Fibroblast of the aortic adventitia (primary cell): Measurements from ENCODE around the gene ZMIZ1. TPM values are rescaled to one million over a fixed set of nuclear protein-coding genes. Genes with fewer than 3 reads are reported as not detected.

Experiments
- DNase-seq: peaks from one replicate; pipeline ENCODE4 v3.0.0-alpha.2; 2010; ENCODE audit warnings: low read depth
- H3K4me3 ChIP-seq: 2 replicates; pipeline ENCODE4 v1.5.1; 2011; ENCODE audit warnings: low read depth, mild to moderate bottlenecking, control low read depth, low read length, moderate library complexity
- total RNA-seq: library from RNA; depleted of rRNA; stranded (reverse); fragments of >200 nt; gene quantifications from 2 replicates; pipeline ENCODE4 v1.2.3, GENCODE V29; 2012; ENCODE audit warnings: low replicate concordance
- TF ChIP-seq, protein P1 (sequence below): IDR thresholded peaks from 2 replicates; pipeline ENCODE4 v1.5.1; 2011; ENCODE audit warnings: mild to moderate bottlenecking, low read length, control low read depth, inconsistent platforms; ENCODE audit not compliant: insufficient read depth

The ZMIZ1 gene
- total RNA-seq, 1 donor: 28.1 TPM

GRCh38 chr10:79203833-79204232 is 135.1 kb downstream of the ZMIZ1 start:
- no peak for DNase-seq
- H3K4me3 ChIP-seq: no peak overlapping the region
- TF ChIP-seq, protein P1, sequence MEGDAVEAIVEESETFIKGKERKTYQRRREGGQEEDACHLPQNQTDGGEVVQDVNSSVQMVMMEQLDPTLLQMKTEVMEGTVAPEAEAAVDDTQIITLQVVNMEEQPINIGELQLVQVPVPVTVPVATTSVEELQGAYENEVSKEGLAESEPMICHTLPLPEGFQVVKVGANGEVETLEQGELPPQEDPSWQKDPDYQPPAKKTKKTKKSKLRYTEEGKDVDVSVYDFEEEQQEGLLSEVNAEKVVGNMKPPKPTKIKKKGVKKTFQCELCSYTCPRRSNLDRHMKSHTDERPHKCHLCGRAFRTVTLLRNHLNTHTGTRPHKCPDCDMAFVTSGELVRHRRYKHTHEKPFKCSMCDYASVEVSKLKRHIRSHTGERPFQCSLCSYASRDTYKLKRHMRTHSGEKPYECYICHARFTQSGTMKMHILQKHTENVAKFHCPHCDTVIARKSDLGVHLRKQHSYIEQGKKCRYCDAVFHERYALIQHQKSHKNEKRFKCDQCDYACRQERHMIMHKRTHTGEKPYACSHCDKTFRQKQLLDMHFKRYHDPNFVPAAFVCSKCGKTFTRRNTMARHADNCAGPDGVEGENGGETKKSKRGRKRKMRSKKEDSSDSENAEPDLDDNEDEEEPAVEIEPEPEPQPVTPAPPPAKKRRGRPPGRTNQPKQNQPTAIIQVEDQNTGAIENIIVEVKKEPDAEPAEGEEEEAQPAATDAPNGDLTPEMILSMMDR: no peak

DNA sequence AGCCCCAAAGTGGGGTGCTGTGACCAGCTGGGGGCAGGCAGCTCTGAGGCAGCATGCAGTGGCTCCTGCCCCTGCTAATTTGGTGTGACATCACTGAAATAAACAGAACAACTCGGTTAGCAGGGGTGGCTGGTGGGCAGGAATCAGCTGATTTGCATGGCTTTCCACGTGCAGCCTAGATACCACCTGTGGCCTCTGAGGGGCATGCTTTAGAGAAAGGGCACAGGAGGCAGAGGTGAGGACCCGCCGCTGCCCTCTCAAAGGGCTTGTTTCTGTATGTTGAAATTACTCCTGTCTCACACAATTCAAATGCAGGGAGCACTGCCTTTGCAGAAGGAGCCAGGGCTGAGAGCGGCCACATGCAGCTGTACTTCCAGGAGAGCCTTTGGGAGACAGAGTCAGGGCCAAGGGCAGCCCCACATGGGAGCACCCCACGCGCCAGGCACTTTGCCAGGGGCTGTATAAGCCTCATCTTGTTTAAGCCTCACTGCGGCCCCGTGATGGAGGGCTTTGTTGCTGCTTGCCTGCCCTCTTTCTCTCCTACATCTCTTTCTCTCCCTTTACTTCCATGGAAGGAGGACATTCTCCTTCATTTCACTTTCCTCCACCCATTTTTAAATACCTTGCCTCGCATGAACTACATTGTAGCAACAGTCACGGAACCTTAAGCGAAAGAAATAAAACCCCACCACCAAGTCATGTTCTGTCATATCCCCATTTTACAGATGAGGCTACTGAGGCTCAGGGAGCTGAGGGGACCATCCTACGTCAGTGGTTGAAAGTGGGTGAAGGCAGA is 137.7 kb downstream of the ZMIZ1 start:
- DNase-seq: no peak
- TF ChIP-seq, protein P1: no peak
- no peak overlapping the region for H3K4me3 ChIP-seq

DNA sequence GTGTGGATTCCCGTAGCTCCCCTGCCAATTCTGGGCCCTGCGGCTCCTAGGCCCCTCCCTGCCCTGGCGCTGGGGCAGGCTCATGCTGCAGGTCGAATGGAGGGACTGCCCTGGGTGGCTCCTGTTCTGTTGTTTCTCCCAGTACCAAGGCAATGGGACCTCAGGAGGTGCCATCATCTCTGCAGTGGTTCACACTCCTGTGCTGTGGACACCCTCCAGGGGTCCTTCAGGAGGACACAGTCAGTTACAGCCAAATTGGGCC is 138.3 kb downstream of the ZMIZ1 start:
- H3K4me3 ChIP-seq: no peak overlapping the region
- TF ChIP-seq, protein P1: no peak
- DNase-seq: no peak

- no peak overlapping the region for H3K4me3 ChIP-seq
- TF ChIP-seq, protein P1: no peak
- no peak for DNase-seq
These were observed 139.0 kb downstream of the ZMIZ1 start for GRCh38 chr10:79207726-79208125.

GRCh38 chr10:79208251-79208983 is 139.7 kb downstream of the ZMIZ1 start:
- DNase-seq: no peak
- TF ChIP-seq, protein P1: no peak
- H3K4me3 ChIP-seq: no peak overlapping the region

GRCh38 chr10:79209340-79209739 is 140.6 kb downstream of the ZMIZ1 start:
- no peak for DNase-seq
- H3K4me3 ChIP-seq: no peak overlapping the region
- TF ChIP-seq, protein P1: no peak
